Neuron (in vitro differentiated cells): ENCODE data around the gene TAS1R3.
A peak's percentile ranks its signal among the peaks of the same experiment; 100 is the strongest.

Source experiments
- H2AFZ ChIP-seq: one replicate; pipeline ENCODE4 v1.6.1; 2013; ENCODE audit warnings: low read depth, mild to moderate bottlenecking, inconsistent platforms, low read length, moderate library complexity
- H3K27me3 ChIP-seq: one replicate; pipeline ENCODE4 v1.6.1; 2013; ENCODE audit warnings: low read length; ENCODE audit not compliant: insufficient read depth
- H3K36me3 ChIP-seq: one replicate; pipeline ENCODE4 v1.6.1; 2013; ENCODE audit warnings: low read length; ENCODE audit not compliant: insufficient read depth
- H3K4me1 ChIP-seq: one replicate; pipeline ENCODE4 v1.6.1; 2013; ENCODE audit warnings: low read length; ENCODE audit not compliant: insufficient read depth
- H3K4me3 ChIP-seq: 2 replicates; pipeline ENCODE4 v1.5.1; 2013; ENCODE audit warnings: mild to moderate bottlenecking, low read length, moderate library complexity
- H3K9me3 ChIP-seq: one replicate; pipeline ENCODE4 v1.6.1; 2013; ENCODE audit warnings: low read length

Gene TAS1R3

DNA sequence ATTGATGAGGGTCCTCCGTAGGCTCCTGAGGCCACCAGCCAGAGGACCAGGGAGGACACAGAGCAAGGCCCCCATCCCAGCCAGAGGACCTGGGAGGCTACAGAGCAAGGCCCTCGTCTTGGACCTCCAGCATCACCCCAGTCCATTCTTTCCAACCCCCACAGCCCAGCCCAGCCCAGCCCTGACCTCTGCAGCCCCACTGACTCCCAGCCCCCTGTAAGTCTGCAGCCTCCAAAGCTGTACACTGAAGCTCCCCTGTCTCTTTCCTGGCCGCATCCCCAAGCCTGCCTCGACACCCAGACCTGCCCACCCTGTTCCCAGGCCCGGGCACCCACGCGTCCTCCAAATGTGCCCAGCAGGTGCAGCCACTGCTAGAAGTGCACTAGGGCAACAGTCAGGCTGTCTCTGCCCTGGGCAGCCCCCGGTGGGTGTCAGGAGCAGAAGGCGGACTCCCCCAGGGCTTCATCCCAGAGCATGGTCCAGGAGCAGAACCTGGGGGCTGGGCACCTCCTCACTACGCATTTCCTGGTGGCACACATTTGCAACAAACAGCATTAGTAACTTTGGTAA lies 16.0 kb downstream of the TAS1R3 start:
- peak overlapping the region; percentile 95 for H3K4me3 ChIP-seq
- no peaks in the 10 kb centered on the region for H3K36me3 ChIP-seq

GRCh38 chr1:1347663-1348419 lies 16.8 kb downstream of the TAS1R3 start:
- Histone ChIP-seq H3K4me1 (peaks cover 24% of the 10 kb centered on the region), H3K4me3 (peak overlapping the region; percentile 95), H3K9me3 (no peaks in the 10 kb centered on the region), H3K36me3 (no peaks in the 10 kb centered on the region), H2AFZ (no peak overlapping the region), H3K27me3 (no peaks in the 10 kb centered on the region)

More for the DNA sequence above, 16.0 kb downstream of the TAS1R3 start:
- no peak overlapping the region for H2AFZ ChIP-seq
- no peaks in the 10 kb centered on the region for H3K27me3 ChIP-seq
- H3K4me1 ChIP-seq, result peaks cover 21% of the 10 kb centered on the region
- H3K9me3 ChIP-seq, result no peaks in the 10 kb centered on the region

- Histone ChIP-seq H3K36me3 (no peaks in the 10 kb centered on the region), H3K4me1 (peaks cover 25% of the 10 kb centered on the region), H3K27me3 (no peaks in the 10 kb centered on the region), H3K4me3 (peak overlapping the region; percentile 95), H2AFZ (no peak overlapping the region), H3K9me3 (no peaks in the 10 kb centered on the region)
Observed at GRCh38 chr1:1348420-1349255, 17.6 kb downstream of the TAS1R3 start.

DNA sequence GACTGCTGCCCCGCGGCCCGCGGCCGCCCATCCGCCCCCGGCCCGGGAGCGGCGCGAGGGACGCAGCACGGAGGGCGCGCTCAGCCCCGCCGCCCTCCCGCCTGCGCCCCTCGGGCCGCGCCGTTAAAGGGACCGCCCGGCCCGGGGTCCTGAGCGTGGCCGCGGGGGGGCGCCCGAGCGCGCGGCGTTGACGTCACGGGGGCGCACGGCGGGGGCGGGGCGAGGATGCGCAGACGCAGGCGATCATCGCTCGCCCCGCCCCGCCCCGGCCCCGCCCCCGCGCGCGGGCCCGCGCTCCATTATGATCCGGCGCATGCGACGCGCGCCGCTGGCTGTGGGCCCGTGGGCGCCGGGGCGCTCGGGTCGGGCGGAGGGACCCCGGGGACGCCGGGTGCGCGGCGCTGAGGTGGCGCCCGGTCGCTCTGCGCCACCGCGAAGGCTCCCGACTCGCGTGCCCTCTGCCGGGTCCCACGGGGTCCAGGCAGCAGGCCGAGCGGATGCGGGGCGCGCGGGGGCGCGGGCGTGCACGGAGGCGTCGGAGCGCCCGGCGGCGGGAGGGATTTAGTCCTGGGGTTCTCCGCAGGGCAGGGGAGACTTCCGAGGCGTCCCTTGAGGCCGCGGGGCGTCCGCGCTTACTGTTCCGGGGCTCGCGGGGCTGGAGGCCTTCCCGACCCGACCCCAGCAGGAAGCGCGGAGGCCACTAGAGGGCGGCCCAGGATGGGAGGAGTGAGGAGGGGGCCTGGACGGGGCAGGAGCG lies 18.4 kb downstream of the TAS1R3 start, which contains the start of gene DVL1:
DVL1 (minus strand) TSS at position 163 of the 757 bp plus-strand sequence. CDS start 353 bp downstream, outside the sequence.
- peaks cover 26% of the 10 kb centered on the region for H3K4me1 ChIP-seq

DNA sequence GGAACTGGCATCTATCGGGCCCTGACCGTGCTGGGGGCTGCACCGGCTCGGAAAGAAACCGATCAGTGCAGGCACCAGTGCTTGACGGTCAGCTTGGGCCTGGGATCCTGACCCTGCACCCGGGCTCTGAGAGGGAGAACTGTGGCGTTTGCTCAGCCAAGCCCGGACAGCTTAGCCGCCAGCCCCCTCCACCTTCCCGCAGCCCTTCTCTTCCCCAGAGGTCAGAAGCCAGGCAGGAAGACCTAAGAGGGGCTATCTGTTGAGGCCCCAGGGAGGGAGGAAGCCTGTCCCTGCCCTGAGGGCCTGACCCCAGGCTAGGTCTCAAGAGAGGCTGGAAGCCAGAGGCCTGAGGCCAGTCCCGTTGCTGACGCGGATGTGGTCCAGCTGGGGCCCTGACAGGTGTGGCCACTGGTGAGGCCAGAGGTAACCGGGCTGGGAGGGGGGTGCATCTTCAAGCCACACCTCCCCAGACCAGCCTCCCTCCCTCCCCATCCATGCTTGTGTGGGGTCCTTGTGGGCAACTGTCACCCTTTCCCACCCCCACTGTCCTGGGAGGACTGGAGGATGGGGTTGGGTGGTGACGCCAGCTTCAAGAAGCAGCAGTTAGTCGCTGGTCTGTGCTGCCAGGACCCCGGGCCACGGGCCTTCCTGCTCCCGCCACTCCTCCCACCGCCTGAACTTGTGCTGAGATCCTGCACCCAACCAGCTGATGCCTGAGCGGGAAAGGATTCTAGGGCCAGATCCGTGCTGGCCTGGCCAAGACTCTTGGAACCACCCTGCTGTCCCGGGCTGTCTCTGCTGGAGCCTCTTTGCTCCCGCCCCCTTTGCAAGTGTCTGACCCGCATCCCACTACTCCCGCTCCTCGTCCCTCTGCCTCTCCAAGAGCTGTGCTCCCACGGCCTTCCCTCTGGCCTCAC lies 20.7 kb downstream of the TAS1R3 start:
- no peaks in the 10 kb centered on the region for H3K27me3 ChIP-seq
- peak overlapping the region; percentile 9 for H3K4me3 ChIP-seq
- H3K4me1 ChIP-seq, result peaks cover 27% of the 10 kb centered on the region
- H3K9me3 ChIP-seq, result no peaks in the 10 kb centered on the region
- H2AFZ ChIP-seq, result no peak overlapping the region
- no peaks in the 10 kb centered on the region for H3K36me3 ChIP-seq

More for the DNA sequence above, 18.4 kb downstream of the TAS1R3 start, which contains the start of gene DVL1:
- Histone ChIP-seq H2AFZ (no peak within 1 kb of the TSS), H3K36me3 (no peaks in the 10 kb centered on the region), H3K9me3 (no peaks in the 10 kb centered on the region), H3K4me3 (peak within 1 kb of the TSS; percentile 95), H3K27me3 (no peaks in the 10 kb centered on the region)

DNA sequence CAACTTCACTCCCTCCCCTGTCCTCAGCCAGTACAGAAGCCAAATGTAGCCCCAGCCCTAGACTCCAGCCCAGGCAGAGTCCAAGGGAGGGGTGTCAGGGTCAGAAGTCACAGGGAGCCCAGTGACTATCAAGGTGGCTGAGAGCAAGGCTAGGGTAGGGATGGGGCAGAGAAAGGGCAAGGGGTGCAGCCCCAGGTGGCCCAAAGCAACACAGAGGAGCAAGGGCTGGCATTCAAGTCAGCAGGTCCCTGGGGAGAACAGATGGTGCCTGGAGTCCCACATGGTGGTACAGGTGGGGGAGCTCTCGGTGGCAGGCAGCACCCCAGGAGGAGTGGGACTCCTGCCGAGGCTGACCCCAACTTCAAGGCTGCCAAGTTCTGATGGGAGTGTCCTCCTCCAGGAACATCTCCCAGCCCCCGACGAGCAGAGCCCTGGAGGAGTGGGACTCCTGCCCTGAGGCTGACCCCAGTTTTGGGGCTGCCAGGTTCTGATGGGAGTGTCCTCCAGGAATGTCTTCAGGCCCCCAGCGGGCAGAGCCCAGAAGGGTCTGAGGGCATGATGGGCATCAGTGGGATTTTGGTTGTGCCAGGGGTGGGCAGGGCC lies 21.8 kb downstream of the TAS1R3 start:
- Histone ChIP-seq H3K27me3 (no peaks in the 10 kb centered on the region), H3K36me3 (no peaks in the 10 kb centered on the region), H3K4me1 (peaks cover 27% of the 10 kb centered on the region), H3K4me3 (no peak overlapping the region), H2AFZ (no peak overlapping the region), H3K9me3 (no peaks in the 10 kb centered on the region)

DNA sequence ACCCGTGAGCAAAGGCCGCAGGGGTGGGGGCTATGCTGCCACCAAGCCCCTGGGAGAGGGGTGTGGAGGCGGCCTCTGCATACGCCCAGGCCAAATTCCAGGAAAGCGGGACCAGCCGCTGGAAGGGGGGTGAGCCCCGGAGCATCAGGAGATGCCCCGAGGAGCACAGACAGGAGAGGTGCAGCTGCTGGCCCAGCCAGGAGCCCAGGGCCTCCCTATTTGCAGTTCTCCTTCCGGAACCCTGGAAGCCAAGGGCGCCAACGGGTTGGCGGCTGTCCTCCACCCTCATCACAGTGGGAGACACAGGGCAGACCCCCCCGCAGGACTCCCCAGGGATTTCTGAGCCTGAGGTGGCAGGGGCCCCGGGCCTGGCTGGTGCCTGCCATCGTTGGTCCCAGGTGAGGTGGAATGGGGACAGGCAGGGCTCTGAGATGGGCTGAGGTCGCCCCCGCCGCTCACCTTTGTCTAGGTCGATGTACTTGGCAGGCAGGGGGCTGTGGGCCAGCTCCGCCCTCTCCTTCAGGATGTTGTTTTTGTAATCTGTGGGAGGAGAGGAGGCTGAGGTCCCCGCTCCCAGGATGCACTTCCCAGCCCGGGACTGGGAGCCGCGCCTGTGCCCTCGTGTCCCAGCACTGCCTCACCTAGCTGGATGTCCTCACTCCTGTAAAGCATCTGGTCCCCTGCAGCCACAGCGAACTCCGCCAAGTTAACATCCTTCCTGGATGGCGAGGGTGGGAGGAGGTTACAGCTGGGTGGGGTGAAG lies 22.5 kb downstream of the TAS1R3 start:
- H3K4me1 ChIP-seq, result peaks cover 28% of the 10 kb centered on the region

GRCh38 chr1:1354271-1355247 lies 23.5 kb downstream of the TAS1R3 start:
- H2AFZ ChIP-seq, result no peak overlapping the region
- H3K9me3 ChIP-seq, result no peaks in the 10 kb centered on the region
- peaks cover 38% of the 10 kb centered on the region for H3K4me1 ChIP-seq
- H3K36me3 ChIP-seq, result no peaks in the 10 kb centered on the region
- H3K4me3 ChIP-seq, result no peak overlapping the region
- H3K27me3 ChIP-seq, result no peaks in the 10 kb centered on the region

More for the DNA sequence above, 22.5 kb downstream of the TAS1R3 start:
- Histone ChIP-seq H3K36me3 (no peaks in the 10 kb centered on the region), H3K4me3 (no peak overlapping the region), H3K9me3 (no peaks in the 10 kb centered on the region), H3K27me3 (no peaks in the 10 kb centered on the region), H2AFZ (no peak overlapping the region)

GRCh38 chr1:1355416-1355815 lies 24.3 kb downstream of the TAS1R3 start:
- Histone ChIP-seq H3K27me3 (no peaks in the 10 kb centered on the region), H3K4me1 (peaks cover 47% of the 10 kb centered on the region), H3K36me3 (no peaks in the 10 kb centered on the region), H3K4me3 (no peak overlapping the region), H3K9me3 (no peaks in the 10 kb centered on the region), H2AFZ (no peak overlapping the region)

GRCh38 chr1:1356166-1356795 lies 25.2 kb downstream of the TAS1R3 start:
- no peaks in the 10 kb centered on the region for H3K9me3 ChIP-seq
- no peak overlapping the region for H2AFZ ChIP-seq
- H3K4me3 ChIP-seq, result no peak overlapping the region
- H3K36me3 ChIP-seq, result no peaks in the 10 kb centered on the region
- H3K4me1 ChIP-seq, result peaks cover 53% of the 10 kb centered on the region
- H3K27me3 ChIP-seq, result no peaks in the 10 kb centered on the region
